MM.1S (cell line): ENCODE measurements around the gene ATG101.
"Not testable (repeated sequence)": the region's sequence is repeated elsewhere in the genome, so short reads cannot be mapped to it uniquely, and the experiment has no call there.

Experiments
- DNase-seq: peaks from one replicate; pipeline ENCODE4 v3.0.0-alpha.2; 2015
- H2AFZ ChIP-seq: fragments of 300-600 bp; sonication (generic); 2 replicates; pipeline ENCODE4 v1.6.0; 2016; ENCODE audit warnings: antibody characterized with exemption, low read length
- H3F3A ChIP-seq: fragments of 300-600 bp; sonication (generic); 2 replicates; pipeline ENCODE4 v1.6.1; 2016; ENCODE audit warnings: mild to moderate bottlenecking, antibody characterized with exemption, low read length, moderate library complexity, mixed read lengths; ENCODE audit not compliant: insufficient read depth
- H3K27ac ChIP-seq: fragments of 300-600 bp; sonication (generic); 2 replicates; pipeline ENCODE4 v1.5.1; 2016; ENCODE audit warnings: mild to moderate bottlenecking, low read length
- H3K27me3 ChIP-seq: fragments of 300-600 bp; sonication (generic); replicated peaks from 2 replicates; pipeline ENCODE4 v1.6.0; 2016; ENCODE audit warnings: low read length; ENCODE audit not compliant: insufficient read depth
- H3K36me3 ChIP-seq: fragments of 300-600 bp; sonication (generic); replicated peaks from 2 replicates; pipeline ENCODE4 v1.6.1; 2016; ENCODE audit warnings: mild to moderate bottlenecking, low read length, mixed read lengths; ENCODE audit not compliant: insufficient read depth
- H3K4me1 ChIP-seq: fragments of 300-600 bp; sonication (generic); 2 replicates; pipeline ENCODE4 v1.6.1; 2016; ENCODE audit warnings: low read length, mixed read lengths
- H3K4me2 ChIP-seq: fragments of 300-600 bp; sonication (generic); 2 replicates; pipeline ENCODE4 v1.6.0; 2016; ENCODE audit warnings: low read depth, low read length
- H3K4me3 ChIP-seq: fragments of 300-600 bp; sonication (generic); 2 replicates; pipeline ENCODE4 v1.5.1; 2016; ENCODE audit warnings: low read length, mixed read lengths
- H3K79me2 ChIP-seq: fragments of 300-600 bp; sonication (generic); 2 replicates; pipeline ENCODE4 v1.6.1; 2016; ENCODE audit warnings: mixed run types, low read length, mixed read lengths
- H3K9ac ChIP-seq: fragments of 300-600 bp; sonication (generic); 2 replicates; pipeline ENCODE4 v1.6.1; 2016; ENCODE audit warnings: low read length, mixed read lengths
- H3K9me2 ChIP-seq: fragments of 300-600 bp; sonication (generic); replicated peaks from 2 replicates; pipeline ENCODE4 v1.6.1; 2016; ENCODE audit warnings: mild to moderate bottlenecking, low read length, mixed read lengths; ENCODE audit not compliant: insufficient read depth
- H3K9me3 ChIP-seq: fragments of 300-600 bp; sonication (generic); replicated peaks from 2 replicates; pipeline ENCODE4 v1.6.1; 2016; ENCODE audit warnings: mild to moderate bottlenecking, low read length, mixed read lengths; ENCODE audit not compliant: insufficient read depth
- H4K20me1 ChIP-seq: fragments of 300-600 bp; sonication (generic); 2 replicates; pipeline ENCODE4 v1.6.1; 2016; ENCODE audit warnings: mild to moderate bottlenecking, low read length, moderate library complexity, mixed read lengths; ENCODE audit not compliant: insufficient read depth
- EZH2 ChIP-seq: fragments of 300-600 bp; sonication (generic); optimal IDR thresholded peaks from 2 replicates; pipeline ENCODE3; 2017; ENCODE audit warnings: low read depth, mild to moderate bottlenecking, antibody characterized with exemption, low read length, mixed read lengths
- EZH2phosphoT487 ChIP-seq: fragments of 300-600 bp; sonication (generic); IDR thresholded peaks from 2 replicates; pipeline ENCODE4 v1.6.1; 2018; ENCODE audit warnings: antibody characterized with exemption, low read length
- TF ChIP-seq, protein P1 (sequence below): fragments of 300-600 bp; sonication (generic); IDR thresholded peaks from 2 replicates; pipeline ENCODE4 v1.5.1; 2016; ENCODE audit warnings: antibody characterized with exemption, low read length, mixed read lengths

The ATG101 gene

DNA sequence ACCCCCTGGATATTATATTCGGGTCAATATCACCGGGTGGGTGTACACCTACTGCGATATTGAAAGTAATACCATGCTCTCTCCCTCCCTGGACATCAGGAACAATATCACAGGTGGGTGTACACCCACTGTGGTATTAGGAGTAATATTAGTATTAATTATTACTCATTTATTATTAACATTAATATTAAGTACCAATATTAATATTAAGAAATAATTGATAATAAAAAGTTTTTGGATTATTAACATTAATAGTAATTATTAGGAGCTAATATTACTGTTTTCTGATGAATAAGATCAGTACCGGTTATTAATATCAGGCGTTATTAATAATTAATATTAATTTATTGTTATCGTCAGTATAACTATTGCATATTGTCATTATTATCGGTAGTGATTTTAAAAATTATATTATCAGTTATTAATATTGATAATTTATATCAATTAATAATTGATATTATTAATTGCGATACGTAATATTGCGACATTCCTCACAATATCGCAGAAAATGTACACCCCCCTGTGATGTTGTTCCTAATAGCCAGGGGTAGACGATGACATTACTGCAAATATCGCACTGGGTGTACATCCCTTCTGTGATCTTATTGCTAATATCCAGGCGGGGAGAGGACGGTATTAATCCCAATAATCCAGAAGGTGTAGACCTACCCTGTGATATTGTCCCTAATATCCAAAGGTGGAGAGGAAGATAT lies 26.7 kb downstream of the ATG101 start:
- Histone ChIP-seq H3K9me3 (no peaks in the 10 kb centered on the region), H4K20me1 (no peaks in the 10 kb centered on the region), H3K9me2 (no peaks in the 10 kb centered on the region), H3K4me2 (no peak overlapping the region), H2AFZ (no peak overlapping the region), H3K36me3 (no peaks in the 10 kb centered on the region), H3K27me3 (peaks cover 3% of the 10 kb centered on the region; the same call in 1 of the 2 replicates), H3K4me3 (no peak overlapping the region), H3F3A (no peaks in the 10 kb centered on the region), H3K4me1 (no peaks in the 10 kb centered on the region), H3K79me2 (no peaks in the 10 kb centered on the region), H3K27ac (no peak overlapping the region), H3K9ac (no peak overlapping the region)
- no peak for DNase-seq
- TF ChIP-seq EZH2 (no peak), EZH2phosphoT487 (no peak)

DNA sequence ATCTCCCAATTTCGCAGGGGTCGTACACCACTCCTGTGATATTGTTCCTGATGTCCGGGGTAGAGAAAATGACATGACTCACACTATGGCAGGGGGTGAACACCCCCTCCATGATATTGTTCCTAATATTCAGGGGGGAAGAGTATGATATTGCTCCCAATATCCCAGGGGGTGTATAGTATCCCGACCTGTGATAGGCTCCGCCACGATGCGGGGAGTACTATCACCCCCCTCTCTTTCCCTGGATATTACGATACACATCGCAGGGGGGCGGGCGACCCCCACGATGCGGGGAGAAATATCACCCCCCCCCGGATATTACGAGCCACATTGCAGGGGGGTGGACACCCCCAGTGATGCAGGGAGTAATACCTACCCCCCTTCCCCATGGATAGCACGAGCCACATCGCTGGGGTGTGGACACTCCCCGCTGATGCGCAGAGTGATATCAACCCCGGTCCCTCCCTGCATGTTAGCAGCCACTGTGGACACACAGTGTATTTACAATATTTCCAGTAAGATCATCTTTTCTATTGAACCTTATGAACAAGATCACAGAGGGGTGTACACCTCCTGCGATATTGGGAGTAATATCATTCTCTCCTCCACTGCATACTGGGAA lies 27.4 kb downstream of the ATG101 start:
- Histone ChIP-seq H3K36me3 (no peaks in the 10 kb centered on the region), H3K9me2 (no peaks in the 10 kb centered on the region), H4K20me1 (no peaks in the 10 kb centered on the region), H3K9ac (no peak overlapping the region), H3K4me3 (no peak overlapping the region), H3F3A (no peaks in the 10 kb centered on the region), H3K4me2 (no peak overlapping the region), H3K4me1 (no peaks in the 10 kb centered on the region), H3K9me3 (no peaks in the 10 kb centered on the region), H2AFZ (no peak overlapping the region), H3K27me3 (no peaks in the 10 kb centered on the region; the same call in 1 of the 2 replicates), H3K79me2 (no peaks in the 10 kb centered on the region), H3K27ac (no peak overlapping the region)
- no peak for TF ChIP-seq EZH2
- TF ChIP-seq EZH2phosphoT487: no peak
- TF ChIP-seq, protein P1, sequence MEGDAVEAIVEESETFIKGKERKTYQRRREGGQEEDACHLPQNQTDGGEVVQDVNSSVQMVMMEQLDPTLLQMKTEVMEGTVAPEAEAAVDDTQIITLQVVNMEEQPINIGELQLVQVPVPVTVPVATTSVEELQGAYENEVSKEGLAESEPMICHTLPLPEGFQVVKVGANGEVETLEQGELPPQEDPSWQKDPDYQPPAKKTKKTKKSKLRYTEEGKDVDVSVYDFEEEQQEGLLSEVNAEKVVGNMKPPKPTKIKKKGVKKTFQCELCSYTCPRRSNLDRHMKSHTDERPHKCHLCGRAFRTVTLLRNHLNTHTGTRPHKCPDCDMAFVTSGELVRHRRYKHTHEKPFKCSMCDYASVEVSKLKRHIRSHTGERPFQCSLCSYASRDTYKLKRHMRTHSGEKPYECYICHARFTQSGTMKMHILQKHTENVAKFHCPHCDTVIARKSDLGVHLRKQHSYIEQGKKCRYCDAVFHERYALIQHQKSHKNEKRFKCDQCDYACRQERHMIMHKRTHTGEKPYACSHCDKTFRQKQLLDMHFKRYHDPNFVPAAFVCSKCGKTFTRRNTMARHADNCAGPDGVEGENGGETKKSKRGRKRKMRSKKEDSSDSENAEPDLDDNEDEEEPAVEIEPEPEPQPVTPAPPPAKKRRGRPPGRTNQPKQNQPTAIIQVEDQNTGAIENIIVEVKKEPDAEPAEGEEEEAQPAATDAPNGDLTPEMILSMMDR: no peak
- no peak for DNase-seq

DNA sequence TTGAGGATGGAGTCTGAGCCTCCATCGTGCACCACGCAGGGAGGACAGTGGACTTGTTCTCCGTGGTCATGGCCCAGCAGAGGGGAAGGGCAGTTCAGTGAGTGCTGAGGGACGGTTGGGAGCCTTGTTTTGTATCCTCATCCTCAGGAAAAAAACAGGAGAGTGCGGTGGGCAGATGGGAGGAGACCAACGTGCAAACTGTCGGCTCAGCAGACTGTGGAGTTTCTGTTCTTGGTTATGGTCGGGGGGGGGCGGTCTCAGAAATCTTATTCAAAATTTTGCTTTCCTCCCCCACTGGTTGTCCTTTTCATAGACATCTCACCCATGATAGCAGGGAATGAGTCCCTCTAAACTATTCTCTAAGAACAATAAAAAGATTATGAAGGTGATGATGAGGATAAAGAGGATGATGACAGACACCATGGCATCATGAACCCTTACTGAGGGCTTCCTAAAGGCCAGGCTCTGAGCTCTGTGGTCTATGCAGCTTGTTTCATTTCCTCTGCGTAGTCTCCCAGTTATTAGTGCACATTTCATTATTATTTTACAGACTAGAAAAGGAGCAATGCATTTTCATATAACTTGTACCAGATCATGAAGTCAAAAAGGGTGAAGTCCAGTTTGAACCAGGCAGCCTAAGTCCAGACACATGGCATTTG lies 34.8 kb downstream of the ATG101 start:
- H3K79me2 ChIP-seq, H3K9me3 ChIP-seq, H3K27me3 ChIP-seq, H3K4me1 ChIP-seq, H3K36me3 ChIP-seq, H4K20me1 ChIP-seq, H3F3A ChIP-seq, H3K9me2 ChIP-seq: not testable (repeated sequence)
- DNase-seq: peak; percentile 60
- Histone ChIP-seq H3K27ac (peak overlapping the region; percentile 72), H3K4me3 (peak overlapping the region; percentile 49), H3K4me2 (peak overlapping the region; percentile 54; the same call in 1 of the 2 replicates), H2AFZ (peak overlapping the region; percentile 35; the same call in 1 of the 2 replicates), H3K9ac (peak overlapping the region; percentile 51)

DNA sequence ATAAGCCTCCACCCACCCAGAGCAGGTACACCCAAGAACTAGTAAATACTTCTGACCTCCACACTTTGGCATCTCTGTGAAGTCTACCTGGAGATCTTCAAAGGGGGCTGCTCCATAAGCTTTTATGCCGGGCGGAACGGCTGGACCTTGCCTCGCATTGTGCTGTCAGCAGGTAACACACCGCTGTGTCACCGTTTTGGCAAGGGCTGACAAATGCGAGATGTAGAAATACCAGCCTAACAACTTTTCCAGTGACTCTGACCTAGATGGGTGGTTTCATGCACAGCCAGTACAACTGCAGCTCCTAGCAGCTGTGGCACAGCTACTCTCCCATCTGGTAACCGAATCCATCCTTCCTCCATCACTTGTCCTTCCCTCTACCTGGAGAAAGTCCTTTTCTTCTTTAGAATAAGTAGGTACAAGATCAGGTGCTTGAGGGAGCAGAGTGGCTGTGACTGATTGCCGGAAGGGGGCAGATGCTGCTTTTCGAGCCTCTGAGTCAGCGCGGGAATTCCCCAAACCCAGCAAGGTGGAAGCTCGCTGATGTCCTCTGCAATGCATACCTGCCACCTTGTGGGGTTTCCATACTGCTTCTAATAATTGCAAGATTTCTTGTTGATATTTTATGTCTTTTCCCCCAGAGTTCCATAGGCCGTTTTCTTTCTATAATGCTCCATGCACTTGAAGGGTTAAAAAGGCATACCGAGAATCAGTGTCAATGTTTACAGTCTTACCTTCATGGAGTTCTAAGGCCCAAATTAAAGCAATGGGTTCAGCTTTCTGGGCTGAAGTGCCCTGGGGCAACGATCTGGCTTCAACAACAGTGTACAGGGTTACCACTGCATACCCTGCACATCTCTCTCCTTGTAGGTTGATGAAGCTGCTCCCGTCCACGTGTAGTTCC lies 46.7 kb downstream of the ATG101 start:
- not testable (repeated sequence) for H3K9ac ChIP-seq, H3K4me3 ChIP-seq, H3K27ac ChIP-seq, H3K9me3 ChIP-seq, H3K79me2 ChIP-seq, H3K9me2 ChIP-seq, H3K36me3 ChIP-seq, H4K20me1 ChIP-seq
- H3K4me2 ChIP-seq: peak overlapping the region; percentile 50; the same call in 1 of the 2 replicates
- H2AFZ ChIP-seq: 0 out of 2 replicates have a peak overlapping the region, but pooled peaks have one; percentile 7
- peak; percentile 88 for DNase-seq
- peaks cover 40% of the 10 kb centered on the region for H3K4me1 ChIP-seq
- TF ChIP-seq, protein P1: peak; percentile 51
- H3F3A ChIP-seq: peaks cover 25% of the 10 kb centered on the region
- H3K27me3 ChIP-seq: peaks cover 15% of the 10 kb centered on the region

DNA sequence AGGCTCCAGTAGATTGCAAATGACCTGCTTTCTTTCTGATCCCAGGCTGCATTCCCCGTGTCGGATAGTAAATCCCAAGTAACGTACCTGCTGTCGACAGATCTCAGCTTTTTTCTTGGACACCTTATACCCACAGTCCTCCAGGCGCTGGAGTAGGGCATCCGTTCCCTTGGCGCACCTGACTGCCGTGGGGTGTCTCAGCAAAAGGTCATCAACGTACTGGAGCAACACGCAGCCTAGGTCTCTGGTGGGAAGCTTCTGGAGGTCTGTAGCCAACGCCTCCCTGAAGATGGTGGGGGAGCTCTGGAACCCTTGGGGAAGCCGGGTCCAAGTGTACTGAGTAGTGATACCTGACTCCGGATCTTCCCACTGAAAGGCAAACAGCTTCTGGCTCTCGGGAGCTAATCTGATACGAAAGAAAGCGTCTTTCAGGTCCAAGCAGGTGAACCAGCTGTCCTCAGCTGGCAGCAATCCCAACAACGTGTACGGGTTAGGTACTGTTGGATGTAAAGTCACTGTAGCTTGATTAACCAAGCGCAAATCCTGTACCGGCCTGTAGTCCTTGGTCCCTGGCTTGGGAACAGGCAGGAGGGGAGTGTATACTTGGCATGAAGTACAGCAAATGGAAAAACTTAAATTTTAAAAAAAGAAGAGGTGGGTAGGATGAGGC lies 48.2 kb downstream of the ATG101 start:
- H3K79me2 ChIP-seq, H3K9me3 ChIP-seq, H4K20me1 ChIP-seq, H3K36me3 ChIP-seq, H3K4me3 ChIP-seq, H3K9ac ChIP-seq, DNase-seq, H3K9me2 ChIP-seq, H2AFZ ChIP-seq: not testable (repeated sequence)
- Histone ChIP-seq H3K4me2 (peak overlapping the region; percentile 15; the same call in 1 of the 2 replicates), H3K27me3 (peaks cover 27% of the 10 kb centered on the region), H3K4me1 (peaks cover 42% of the 10 kb centered on the region), H3K27ac (peak overlapping the region; percentile 49; the same call in 1 of the 2 replicates), H3F3A (peaks cover 25% of the 10 kb centered on the region)
